Sigmoid colon (tissue), 7 donors: Measurements from ENCODE around the gene EIF4A2. TPM values are rescaled to one million over a fixed set of nuclear protein-coding genes. Genes with fewer than 3 reads are reported as not detected.
"Not testable (repeated sequence)": the region's sequence is repeated elsewhere in the genome, so short reads cannot be mapped to it uniquely, and the experiment has no call there.

Experiments
- DNase-seq: peaks from one replicate; pipeline ENCODE4 v3.0.0-alpha.2; 2019
- H3K27ac ChIP-seq, 4 donors: fragments of 200-600 bp; sonication (generic); one replicate each; pipeline ENCODE4 v1.5.1; 2016 to 2019; ENCODE audit warnings: mild to moderate bottlenecking in 1 of 4
- H3K27me3 ChIP-seq, 3 donors: fragments of 200-600 bp; sonication (generic); one replicate each; pipeline ENCODE4 v1.5.1; 2019; ENCODE audit warnings: mild to moderate bottlenecking in 1 of 3
- H3K36me3 ChIP-seq, 4 donors: fragments of 200-600 bp; sonication (generic); one replicate each; pipeline ENCODE4 v1.5.1; 2016 to 2019
- H3K4me1 ChIP-seq, 4 donors: fragments of 200-600 bp; sonication (generic); one replicate each; pipeline ENCODE4 v1.5.1; 2017 to 2019
- H3K4me3 ChIP-seq, 4 donors: fragments of 200-600 bp; sonication (generic); one replicate each; pipeline ENCODE4 v1.5.1; 2017 to 2019; ENCODE audit warnings: mild to moderate bottlenecking in 2 of 4, moderate library complexity in 1 of 4
- H3K9me3 ChIP-seq, 4 donors: fragments of 200-600 bp in 3 of 4; sonication (generic) in 3 of 4; one replicate each; pipeline versions ENCODE4 v1.5.1 to v1.6.1; 2013 to 2019
- CTCF ChIP-seq, 4 experiments: fragments of 450-650 bp in 3 of 4; fragments of 200-600 bp in 1 of 4; IDR thresholded peaks; one replicate each; pipeline ENCODE4 v1.5.1; 2016 to 2019; ENCODE audit warnings: antibody characterized with exemption in 4 of 4, mild to moderate bottlenecking in 3 of 4, moderate library complexity in 2 of 4
- EP300 ChIP-seq, 4 donors: sonication (generic); formaldehyde crosslinking; IDR thresholded peaks; one replicate each; pipeline ENCODE4 v1.6.1; 2017; ENCODE audit warnings: antibody characterized with exemption in 4 of 4
- POLR2A ChIP-seq, 2 donors: fragments of 450-650 bp; IDR thresholded peaks; one replicate each; pipeline ENCODE4 v1.6.1; 2016; ENCODE audit warnings: antibody characterized with exemption in 2 of 2, mild to moderate bottlenecking in 2 of 2, moderate library complexity in 2 of 2
- POLR2AphosphoS5 ChIP-seq, 4 donors: sonication (generic); formaldehyde crosslinking; IDR thresholded peaks; one replicate each; pipeline ENCODE4 v1.6.1; 2017; ENCODE audit warnings: antibody characterized with exemption in 4 of 4
- WGBS, 2 donors: extraction: QIAGEN DNeasy Blood & Tissue Kit; methylation state at CpG; one replicate each; pipeline ENCODE4 v1.1.7; 2013; 5-methylcytosine and 5-hydroxymethylcytosine counted together
- intact Hi-C: fragments of 100-400 bp; cut with DNase I; formaldehyde crosslinking; loops from one replicate; pipeline ENCODE4 v1.15.1; 2023
- polyA plus RNA-seq, 3 donors: library from polyadenylated mRNA; stranded (reverse); fragments of 200-250 nt; gene quantifications; one replicate each; pipeline ENCODE4 v1.2.3, GENCODE V29; 2013
- total RNA-seq, 4 donors: library from RNA; depleted of rRNA; stranded (reverse); fragments of >200 nt; gene quantifications; one replicate each; pipeline ENCODE4 v1.1.0, GENCODE V29; 2016
- donor health status: healthy with polysubstance abuse.
- donor health status: Bipolar disorder and iron deficiency.
- donor health status: healthy.

Gene EIF4A2
- total and polyA plus RNA-seq, 7 donors: 305 to 1,010 (median 632) TPM

- intact Hi-C loops: loop anchor here (2.0 kb wide), 1 partner anchor 20 kb away; no protein-coding TSS in a partner anchor
- H3K4me3 ChIP-seq: peak within 1 kb of the TSS; percentile 49 to 84 (median 69)
- peaks cover 0 to 14% (median 0%) of the 10 kb centered on the region in 4 donors for H3K36me3 ChIP-seq
- TF ChIP-seq POLR2AphosphoS5 (IDR thresholded peaks at IDR 0.05) (peak; percentile 76 to 90 (median 84)), EP300 (IDR thresholded peaks at IDR 0.05) (peak in 1 of 4 donors; percentile 69), POLR2A (IDR thresholded peaks at IDR 0.05) (peak in 1 of 2 donors; percentile 59), CTCF (IDR thresholded peaks at IDR 0.05) (no peak)
- H3K27ac ChIP-seq: peak within 1 kb of the TSS; percentile 83 to 92 (median 86)
- no peaks in the 10 kb centered on the region for H3K27me3 ChIP-seq
- no peaks in the 10 kb centered on the region for H3K9me3 ChIP-seq
- DNase-seq: peak; percentile 93
- 0% methylated on average over 70 of the region's 70 CpGs for WGBS, 2 donors
- peaks cover 0 to 17% (median 13%) of the 10 kb centered on the region in 4 donors for H3K4me1 ChIP-seq
Measured at GRCh38 chr3:186806089-186807055, 23.0 kb downstream of the EIF4A2 start, which contains the start of gene RFC4. RFC4 (minus strand) TSS chr3:186806482; CDS start chr3:186804713, 1,769 bp downstream.

DNA sequence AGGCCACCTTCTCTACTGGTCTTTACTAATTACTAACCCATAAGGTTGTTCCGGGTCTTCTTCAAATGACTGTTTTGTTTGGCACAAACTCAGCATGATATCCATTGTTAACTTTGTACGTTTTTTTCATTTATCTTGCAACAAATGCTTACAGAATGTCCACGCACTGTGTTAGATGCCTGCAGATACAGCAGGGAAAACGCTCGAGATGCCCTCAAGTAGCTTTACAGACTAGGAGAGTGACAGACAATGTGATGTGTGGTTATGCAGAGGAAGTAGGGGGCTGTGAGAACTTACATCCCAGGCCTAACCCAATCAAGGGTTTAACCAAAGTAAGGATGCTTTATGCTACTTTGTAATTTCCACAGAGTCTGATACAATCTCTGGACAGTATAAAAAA is 23.9 kb downstream of the EIF4A2 start:
- H3K27me3 ChIP-seq: no peaks in the 10 kb centered on the region
- H3K4me3 ChIP-seq: peak overlapping the region in 1 of 4 donors; percentile 65
- H3K27ac ChIP-seq: peak overlapping the region in 2 of 4 donors; percentile 83 to 92
- no peak for TF ChIP-seq POLR2A (IDR thresholded peaks at IDR 0.05)
- no peak for TF ChIP-seq POLR2AphosphoS5 (IDR thresholded peaks at IDR 0.05)
- no peak for TF ChIP-seq EP300 (IDR thresholded peaks at IDR 0.05)
- no peak for TF ChIP-seq CTCF (IDR thresholded peaks at IDR 0.05)
- no peak for DNase-seq
- 24 to 36% methylated on average over 5 of the region's 5 CpGs for whole genome bisulfite sequencing, 2 donors
- H3K4me1 ChIP-seq: peaks cover 0 to 17% (median 13%) of the 10 kb centered on the region in 4 donors
- no peaks in the 10 kb centered on the region for H3K9me3 ChIP-seq
- H3K36me3 ChIP-seq: peaks cover 0 to 13% (median 0%) of the 10 kb centered on the region in 4 donors
- intact Hi-C loops: loop anchor here (2.0 kb wide), 1 partner anchor 20 kb away; no protein-coding TSS in a partner anchor

- Histone ChIP-seq H3K36me3 (no peaks in the 10 kb centered on the region), H3K4me1 (peaks cover 0 to 11% (median 7%) of the 10 kb centered on the region in 4 donors), H3K4me3 (no peak overlapping the region), H3K27me3 (peaks cover 0 to 12% (median 0%) of the 10 kb centered on the region in 3 donors), H3K27ac (no peak overlapping the region), H3K9me3 (no peaks in the 10 kb centered on the region)
- TF ChIP-seq EP300 (IDR thresholded peaks at IDR 0.05) (no peak), POLR2A (IDR thresholded peaks at IDR 0.05) (no peak), POLR2AphosphoS5 (IDR thresholded peaks at IDR 0.05) (no peak), CTCF (IDR thresholded peaks at IDR 0.05) (no peak)
- DNase-seq: no peak
- intact Hi-C loops: no loop called here
- 92 to 93% methylated on average over 5 of the region's 5 CpGs for WGBS, 2 donors
Measured at GRCh38 chr3:186810336-186810996, 27.1 kb downstream of the EIF4A2 start.

GRCh38 chr3:186811313-186811712 is 27.9 kb downstream of the EIF4A2 start:
- intact Hi-C loops, H3K27ac ChIP-seq, H3K36me3 ChIP-seq, H3K4me3 ChIP-seq, H3K4me1 ChIP-seq, H3K9me3 ChIP-seq, DNase-seq: not testable (repeated sequence)
- 96% methylated on average over 20 to 21 of the region's 29 CpGs for WGBS, 2 donors
- H3K27me3 ChIP-seq: peaks cover 0 to 12% (median 0%) of the 10 kb centered on the region in 3 donors

DNA sequence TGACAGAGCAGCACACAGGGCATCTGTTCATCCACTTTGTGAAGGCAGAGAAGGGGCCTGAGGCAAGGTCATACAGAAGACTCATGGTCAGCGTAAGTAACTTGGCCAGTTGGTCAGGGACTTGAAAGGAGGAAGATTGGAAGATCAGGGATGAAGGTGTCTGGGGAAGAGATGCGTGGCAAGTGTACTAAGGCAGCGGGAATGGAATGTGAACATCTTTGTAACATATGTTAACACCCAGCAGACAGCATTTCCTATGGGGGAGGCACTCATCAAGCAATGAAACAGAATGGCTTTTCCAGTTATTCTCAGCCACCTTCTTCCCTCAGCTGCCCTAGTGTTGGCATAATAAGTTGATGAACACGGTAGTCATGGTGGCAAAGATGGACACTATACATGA is 30.7 kb downstream of the EIF4A2 start:
- H3K36me3 ChIP-seq: no peaks in the 10 kb centered on the region
- peaks cover 0 to 12% (median 0%) of the 10 kb centered on the region in 3 donors for H3K27me3 ChIP-seq
- H3K4me3 ChIP-seq: no peak overlapping the region
- no peak overlapping the region for H3K27ac ChIP-seq
- no peaks in the 10 kb centered on the region for H3K4me1 ChIP-seq
- intact Hi-C loops: no loop called here
- no peak for DNase-seq
- TF ChIP-seq POLR2AphosphoS5 (IDR thresholded peaks at IDR 0.05) (no peak), POLR2A (IDR thresholded peaks at IDR 0.05) (no peak)
- H3K9me3 ChIP-seq: no peaks in the 10 kb centered on the region
- 91 to 93% methylated on average over 4 of the region's 4 CpGs for WGBS, 2 donors
